Pancreas (tissue), 10 donors: ENCODE measurements around the gene CIROP. TPM values are rescaled to one million over a fixed set of nuclear protein-coding genes. Genes with fewer than 3 reads are reported as not detected.
A peak's percentile ranks its signal among the peaks of the same experiment; 100 is the strongest.

ENCODE experiments used
- ATAC-seq, 4 donors: fragments of 200-7000 bp; cut with Tn5 transposase; one replicate each; pipeline versions ENCODE4 v1.8.0 to v1.9.1; 2020; ENCODE audit warnings: mild to moderate bottlenecking in 4 of 4, moderate library complexity in 4 of 4
- DNase-seq, 6 donors: peaks; one replicate each; pipeline ENCODE4 v3.0.0-alpha.2; 2020
- FAIRE-seq: peaks from 2 replicates; lab custom pipeline; 2012; peaks lifted over from hg19 to GRCh38; lab: Jason Lieb, UNC
- H3K27ac ChIP-seq, 4 donors: fragments of 200-600 bp; sonication (generic); 1 replicate in 3 of 4; 2 replicates in 1 of 4; pipeline versions ENCODE4 v1.5.0 to v1.8.0; 2020
- H3K27me3 ChIP-seq, 4 donors: fragments of 200-600 bp; one replicate each; pipeline ENCODE4 v1.8.0; 2021
- H3K36me3 ChIP-seq, 3 donors: fragments of 200-600 bp; sonication (generic) in 1 of 3; one replicate each; pipeline versions ENCODE4 v1.5.0 to v1.8.0; 2020 to 2021
- H3K4me1 ChIP-seq, 3 donors: fragments of 200-600 bp; one replicate each; pipeline ENCODE4 v1.8.0; 2021
- H3K4me3 ChIP-seq, 4 donors: fragments of 200-600 bp; sonication (generic) in 2 of 4; one replicate each; pipeline versions ENCODE4 v1.5.0 to v1.8.0; 2020 to 2021
- H3K9me3 ChIP-seq, 4 donors: fragments of 200-600 bp; one replicate each; pipeline ENCODE4 v1.8.0; 2021
- CTCF ChIP-seq, 4 donors: fragments of 200-600 bp; sonication (generic) in 3 of 4; IDR thresholded peaks; one replicate each; pipeline versions ENCODE4 v1.5.0 to v1.8.0; 2021; ENCODE audit warnings: antibody characterized with exemption in 4 of 4
- WGBS, 2 donors: extraction: QIAGEN DNeasy Blood & Tissue Kit; methylation state at CpG; one replicate each; pipeline ENCODE4 v1.1.7; 2013; 5-methylcytosine and 5-hydroxymethylcytosine counted together
- intact Hi-C, 3 donors: fragments of 100-400 bp; cut with DNase I; formaldehyde crosslinking; loops; one replicate each; pipeline versions ENCODE4 v1.11.1 to v1.14.2; 2022
- polyA plus RNA-seq, 2 donors: library from polyadenylated mRNA; stranded (reverse); fragments of 200-250 nt; gene quantifications; one replicate each; pipeline ENCODE4 v1.2.3, GENCODE V29; 2013
- total RNA-seq, 6 donors: library from RNA; stranded (reverse); fragmentation: NEBNext Ultra II Directional in 4 of 6; extraction: Animal tissue kit (Norgen Biotek cat#: 25700) in 4 of 6; gene quantifications; one replicate each; pipeline versions ENCODE4 v1.2.1 to v1.2.4, GENCODE V29; 2021 to 2023
- donor health status: healthy with polysubstance abuse.
- donor health status: DM: no; HTN: no; CAD: no; lungs with moderate emphysema.
- donor health status: DM: no; HTN: no; CAD: no.
- donor health status: control.
- donor health status: control.
- donor health status: Bipolar disorder and iron deficiency.
- donor health status: DM: yes; HTN: yes; CAD: no.
- donor health status: DM: no; HTN: no; CAD: no.
- donor health status: DM: no; HTN: no; CAD: no.
- donor health status: DM: yes; HTN: yes; CAD: no.

CIROP gene
- total and polyA plus RNA-seq, 8 donors = not detected

DNA sequence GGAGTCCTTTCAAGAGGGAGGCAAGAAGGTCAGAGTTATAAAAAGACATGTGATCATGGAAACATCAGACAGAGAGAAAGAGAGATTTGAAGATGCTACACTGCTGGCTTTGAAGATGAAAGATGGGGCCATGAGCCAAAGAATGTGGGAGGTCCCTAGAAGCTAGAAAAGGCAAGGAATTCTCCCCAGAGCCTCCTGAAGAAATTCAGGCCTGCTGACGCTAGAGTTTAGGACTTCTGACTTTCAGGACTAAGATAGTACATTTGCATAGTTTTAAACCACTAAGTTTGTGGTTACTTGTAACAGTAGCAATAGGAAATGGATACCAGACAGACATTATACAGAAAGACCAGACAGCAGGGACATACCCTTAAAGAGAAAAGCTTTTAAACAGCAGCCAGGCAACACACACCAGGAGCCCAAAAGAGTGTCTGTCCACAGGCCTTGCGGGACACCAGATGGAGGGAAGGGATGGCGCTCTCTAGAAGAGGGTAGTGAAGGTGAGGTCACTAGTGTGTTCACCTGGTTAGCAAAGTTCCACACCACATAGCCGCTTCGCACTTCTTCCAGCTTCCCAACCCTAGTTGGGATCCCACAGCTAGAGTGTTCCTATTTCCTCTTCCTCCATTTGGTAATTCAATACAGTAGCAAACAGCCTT lies 43.9 kb upstream of the CIROP start:
- ATAC-seq (peak in 1 of 4 donors; percentile 17), DNase-seq (no peak), FAIRE-seq (no peak)
- H3K27ac ChIP-seq = no peak overlapping the region
- H3K4me3 ChIP-seq = no peak overlapping the region
- intact Hi-C loops = no loop called here
- TF ChIP-seq CTCF (IDR thresholded peaks at IDR 0.05) = no peak
- 95 to 96% methylated on average over 5 of the region's 5 CpGs for WGBS, 2 donors
- no peaks in the 10 kb centered on the region for H3K9me3 ChIP-seq
- H3K4me1 ChIP-seq = peaks cover 0 to 5% (median 2%) of the 10 kb centered on the region in 3 donors
- H3K36me3 ChIP-seq = no peaks in the 10 kb centered on the region
- no peaks in the 10 kb centered on the region for H3K27me3 ChIP-seq

DNA sequence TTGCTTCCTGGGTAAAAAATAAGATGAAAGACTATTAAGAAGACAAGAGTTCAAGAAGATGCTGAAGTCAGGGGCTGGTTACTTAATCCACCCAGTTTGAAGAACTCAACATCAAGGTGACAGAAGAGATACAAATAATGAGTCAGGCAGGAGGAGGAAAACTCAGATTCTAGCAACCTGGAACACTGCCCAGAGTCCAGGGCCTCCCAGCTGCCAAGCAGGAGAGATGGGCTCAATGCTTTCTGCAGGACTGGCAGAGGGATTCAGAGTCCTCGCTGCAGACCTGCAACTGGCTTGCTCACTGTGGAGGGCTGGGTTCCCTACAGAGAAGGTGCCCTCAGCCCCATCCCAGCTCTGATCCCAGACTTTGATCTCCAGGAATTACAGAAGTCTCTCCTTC lies 42.9 kb upstream of the CIROP start:
- DNase-seq (peak in 4 of 6 donors; percentile 35 to 57 (median 50)), FAIRE-seq (no peak), ATAC-seq (peak; percentile 76 to 79 (median 77))
- intact Hi-C loops = no loop called here
- Histone ChIP-seq H3K4me3 (no peak overlapping the region), H3K4me1 (peaks cover 0 to under 1% (median 0%) of the 10 kb centered on the region in 3 donors), H3K9me3 (no peaks in the 10 kb centered on the region), H3K36me3 (no peaks in the 10 kb centered on the region), H3K27ac (no peak overlapping the region), H3K27me3 (no peaks in the 10 kb centered on the region)
- WGBS, 2 donors = 21 to 58% methylated on average over 1 of the region's 1 CpG
- no peak for TF ChIP-seq CTCF (IDR thresholded peaks at IDR 0.05)

DNA sequence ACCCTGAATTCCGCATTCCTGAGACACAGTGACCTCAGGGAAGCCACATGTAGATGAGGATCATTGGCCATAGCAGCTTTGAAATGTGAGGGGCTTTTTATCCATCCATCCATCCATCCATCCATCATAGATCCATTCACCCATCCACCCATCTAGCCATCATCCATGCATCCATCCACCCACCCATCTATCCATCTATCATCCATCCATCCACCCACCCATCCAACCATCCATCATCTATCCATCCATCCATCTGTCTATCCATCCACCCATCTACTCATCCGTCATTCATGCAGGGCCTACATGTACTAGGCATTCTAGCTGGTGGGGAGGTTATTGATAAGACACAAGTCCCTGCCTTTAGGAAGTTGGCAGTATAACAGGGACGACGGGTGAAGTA lies 42.2 kb upstream of the CIROP start:
- Histone ChIP-seq H3K36me3 (no peaks in the 10 kb centered on the region), H3K9me3 (no peaks in the 10 kb centered on the region), H3K4me3 (no peak overlapping the region), H3K27me3 (no peaks in the 10 kb centered on the region), H3K4me1 (peaks cover 0 to 7% (median 0%) of the 10 kb centered on the region in 3 donors), H3K27ac (no peak overlapping the region)
- 94 to 95% methylated on average over 4 of the region's 4 CpGs for WGBS, 2 donors
- FAIRE-seq (no peak), DNase-seq (no peak), ATAC-seq (no peak)
- intact Hi-C loops = no loop called here
- no peak for TF ChIP-seq CTCF (IDR thresholded peaks at IDR 0.05)

- Histone ChIP-seq H3K36me3 (no peaks in the 10 kb centered on the region), H3K4me3 (no peak overlapping the region), H3K27ac (no peak overlapping the region), H3K9me3 (no peaks in the 10 kb centered on the region), H3K27me3 (no peaks in the 10 kb centered on the region), H3K4me1 (peaks cover 0 to 12% (median 0%) of the 10 kb centered on the region in 3 donors)
- TF ChIP-seq CTCF (IDR thresholded peaks at IDR 0.05) = no peak
- 81 to 84% methylated on average over 2 of the region's 2 CpGs for WGBS, 2 donors
- intact Hi-C loops = no loop called here
- DNase-seq (peak in 1 of 6 donors; percentile 22), FAIRE-seq (no peak), ATAC-seq (no peak)
Measured at GRCh38 chr14:23146351-23146910, 41.6 kb upstream of the CIROP start.

DNA sequence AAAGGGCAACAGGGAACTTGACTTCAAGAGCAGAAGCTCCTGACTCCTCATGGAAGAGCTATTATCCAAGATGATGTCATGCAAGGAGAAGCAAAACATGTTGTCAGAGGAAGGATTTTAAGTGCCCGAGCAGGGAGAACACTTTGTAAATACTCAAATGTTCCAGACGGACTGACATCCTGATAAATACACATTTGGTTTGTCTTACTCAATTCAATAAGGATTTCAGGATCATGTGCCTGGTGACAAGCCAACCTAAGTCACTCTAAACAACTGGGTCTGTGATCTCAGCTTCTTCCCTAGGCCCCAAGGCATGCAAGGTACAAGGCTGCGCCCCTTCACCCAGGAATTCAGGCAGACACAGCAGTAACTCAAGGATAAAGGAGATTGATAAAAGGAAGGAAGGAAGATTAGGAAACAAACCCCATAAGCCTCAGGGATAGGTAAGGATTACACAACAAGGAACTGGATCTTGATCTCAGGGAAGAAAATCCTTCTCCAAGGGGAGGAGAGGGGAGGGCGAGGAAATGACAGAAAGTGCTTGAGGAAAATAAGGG lies 41.1 kb upstream of the CIROP start:
- FAIRE-seq (no peak), DNase-seq (no peak), ATAC-seq (no peak)
- 69 to 77% methylated on average over 4 of the region's 4 CpGs for WGBS, 2 donors
- Histone ChIP-seq H3K4me3 (no peak overlapping the region), H3K36me3 (no peaks in the 10 kb centered on the region), H3K27me3 (no peaks in the 10 kb centered on the region), H3K4me1 (peaks cover 0 to 12% (median 0%) of the 10 kb centered on the region in 3 donors), H3K27ac (no peak overlapping the region), H3K9me3 (no peaks in the 10 kb centered on the region)
- TF ChIP-seq CTCF (IDR thresholded peaks at IDR 0.05) = no peak
- intact Hi-C loops = no loop called here
